Measurements from ENCODE around the gene NBEAL2.

The NBEAL2 gene

DNA sequence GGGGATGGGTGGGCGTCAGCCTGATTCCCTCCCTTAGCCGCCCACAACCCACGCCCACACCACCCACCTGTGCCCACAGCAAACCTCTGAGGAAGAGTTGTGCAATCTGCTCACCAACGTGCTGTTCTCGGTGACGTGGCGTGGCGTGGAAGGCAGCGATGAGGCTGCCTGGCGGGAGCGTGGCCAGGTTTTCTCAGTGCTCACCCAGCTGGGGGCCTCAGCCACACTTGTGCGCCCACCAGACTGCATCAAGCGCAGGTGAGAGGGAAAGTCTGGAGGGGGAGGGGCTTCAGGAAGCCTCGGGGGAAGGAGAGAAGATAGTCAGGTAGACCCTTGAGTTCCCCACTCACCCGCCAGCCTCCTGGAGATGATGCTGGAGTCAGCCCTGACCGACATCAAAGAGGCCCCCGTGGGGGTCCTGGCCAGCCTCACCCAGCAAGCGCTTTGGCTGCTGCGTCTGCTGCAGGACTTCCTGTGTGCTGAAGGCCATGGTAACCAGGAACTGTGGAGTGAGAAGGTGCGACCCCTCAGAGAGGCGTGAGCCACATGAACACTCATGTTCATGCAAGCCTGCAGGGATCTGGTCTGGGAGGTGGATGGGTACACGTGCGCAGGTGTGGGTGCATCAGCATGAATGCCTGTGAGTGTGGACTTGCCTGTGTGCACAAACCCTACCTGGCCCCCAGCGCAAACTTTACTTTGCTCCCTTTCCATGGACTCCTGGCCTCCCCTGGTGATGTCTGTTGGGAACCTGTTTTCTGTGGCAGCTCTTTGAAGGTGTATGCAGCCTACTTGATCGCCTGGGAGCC, 21.7 kb downstream of the NBEAL2 start:
- Histone ChIP-seq H2AK5ac (ENCODE audit: low read length, severe bottlenecking) (no peak overlapping the region), H4K8ac (ENCODE audit: low read length) (no peak overlapping the region), H3K4me2 (ENCODE audit: low read length, poor library complexity, severe bottlenecking) (no peak overlapping the region), H3K4me1 (ENCODE audit: control insufficient read depth, insufficient read depth, low read depth, low read length) (peaks cover 15% of the 10 kb centered on the region), H3K27me3 (ENCODE audit: control insufficient read depth in 1 of 2, insufficient read depth in 1 of 2, low read length in 2 of 2) (no peaks in the 10 kb centered on the region), H3K14ac (ENCODE audit: low read length in 2 of 2) (no peak overlapping the region), H2BK15ac (ENCODE audit: low read depth, poor library complexity, severe bottlenecking) (no peak overlapping the region), H3K27ac (ENCODE audit: low read length, poor library complexity, severe bottlenecking) (no peak overlapping the region), H3K18ac (ENCODE audit: low read depth in 1 of 2, low read length in 2 of 2) (no peak overlapping the region), H3K79me1 (replicated peaks; ENCODE audit: low read length, poor library complexity, severe bottlenecking) (no peaks in the 10 kb centered on the region), H3K36me3 (ENCODE audit: control insufficient read depth in 1 of 2, insufficient read depth in 2 of 2, low read depth in 1 of 2, low read length in 2 of 2) (peaks cover 0 to 54% of the 10 kb centered on the region in 2 experiments), H4K91ac (ENCODE audit: low read length) (no peak overlapping the region), H2BK120ac (ENCODE audit: low read depth, low read length) (no peak overlapping the region), H3K4ac (ENCODE audit: low read depth in 1 of 2, low read length in 2 of 2) (no peak overlapping the region), H2BK12ac (ENCODE audit: low read length in 2 of 2) (no peak overlapping the region), H3K4me3 (ENCODE audit: insufficient read depth in 1 of 2, low read depth in 1 of 2, low read length in 2 of 2) (no peak overlapping the region), H3K23ac (ENCODE audit: low read length in 2 of 2) (no peak overlapping the region), H3K9me3 (ENCODE audit: control insufficient read depth, low read length) (no peaks in the 10 kb centered on the region), H2AFZ (ENCODE audit: low read depth, low read length) (no peak overlapping the region), H3K9ac (ENCODE audit: low read length) (no peak overlapping the region), H2BK5ac (ENCODE audit: low read depth, low read length, poor library complexity, severe bottlenecking) (no peak overlapping the region)
- WGBS: 97% methylated on average over 25 of the region's 25 CpGs
- DNase-seq: no peak

DNA sequence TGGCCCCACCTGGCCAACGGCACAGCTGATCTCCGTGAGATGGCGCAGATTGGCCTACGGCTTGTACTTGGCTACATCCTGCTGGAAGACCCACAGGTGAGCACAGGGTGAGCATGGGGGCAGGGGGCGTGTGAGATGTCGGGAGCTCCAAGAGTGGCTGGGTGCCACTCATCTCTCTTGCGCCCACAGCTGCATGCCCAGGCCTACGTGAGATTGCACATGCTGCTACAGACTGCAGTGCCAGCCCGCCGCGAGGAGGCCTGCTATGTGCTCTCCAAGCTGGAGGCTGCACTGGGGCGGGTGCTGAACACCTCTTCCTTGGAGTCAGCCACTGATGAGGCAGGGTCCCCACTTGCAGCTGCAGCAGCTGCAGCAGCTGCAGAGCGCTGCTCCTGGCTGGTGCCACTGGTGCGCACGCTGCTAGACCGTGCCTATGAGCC, 22.3 kb downstream of the NBEAL2 start:
- no peak overlapping the region for H3K4me2 ChIP-seq (ENCODE audit: low read length, poor library complexity, severe bottlenecking)
- H3K4me3 ChIP-seq (ENCODE audit: insufficient read depth in 1 of 2, low read depth in 1 of 2, low read length in 2 of 2): no peak overlapping the region
- DNase-seq: no peak
- H3K9ac ChIP-seq (ENCODE audit: low read length): no peak overlapping the region
- no peak overlapping the region for H2AK5ac ChIP-seq (ENCODE audit: low read length, severe bottlenecking)
- H3K36me3 ChIP-seq (ENCODE audit: control insufficient read depth in 1 of 2, insufficient read depth in 2 of 2, low read depth in 1 of 2, low read length in 2 of 2): peaks cover 0 to 56% of the 10 kb centered on the region in 2 experiments
- no peaks in the 10 kb centered on the region for H3K79me1 ChIP-seq (replicated peaks; ENCODE audit: low read length, poor library complexity, severe bottlenecking)
- WGBS: 96% methylated on average over 16 of the region's 16 CpGs
- H2BK5ac ChIP-seq (ENCODE audit: low read depth, low read length, poor library complexity, severe bottlenecking): no peak overlapping the region
- H3K14ac ChIP-seq (ENCODE audit: low read length in 2 of 2): no peak overlapping the region
- H3K27ac ChIP-seq (ENCODE audit: low read length, poor library complexity, severe bottlenecking): no peak overlapping the region
- H2AFZ ChIP-seq (ENCODE audit: low read depth, low read length): no peak overlapping the region
- no peak overlapping the region for H4K91ac ChIP-seq (ENCODE audit: low read length)
- peaks cover 13% of the 10 kb centered on the region for H3K4me1 ChIP-seq (ENCODE audit: control insufficient read depth, insufficient read depth, low read depth, low read length)
- H3K18ac ChIP-seq (ENCODE audit: low read depth in 1 of 2, low read length in 2 of 2): no peak overlapping the region
- H2BK15ac ChIP-seq (ENCODE audit: low read depth, poor library complexity, severe bottlenecking): no peak overlapping the region
- H3K4ac ChIP-seq (ENCODE audit: low read depth in 1 of 2, low read length in 2 of 2): no peak overlapping the region
- H2BK12ac ChIP-seq (ENCODE audit: low read length in 2 of 2): no peak overlapping the region
- no peak overlapping the region for H3K23ac ChIP-seq (ENCODE audit: low read length in 2 of 2)
- H3K9me3 ChIP-seq (ENCODE audit: control insufficient read depth, low read length): no peaks in the 10 kb centered on the region
- H3K27me3 ChIP-seq (ENCODE audit: control insufficient read depth in 1 of 2, insufficient read depth in 1 of 2, low read length in 2 of 2): no peaks in the 10 kb centered on the region
- H4K8ac ChIP-seq (ENCODE audit: low read length): no peak overlapping the region
- no peak overlapping the region for H2BK120ac ChIP-seq (ENCODE audit: low read depth, low read length)

DNA sequence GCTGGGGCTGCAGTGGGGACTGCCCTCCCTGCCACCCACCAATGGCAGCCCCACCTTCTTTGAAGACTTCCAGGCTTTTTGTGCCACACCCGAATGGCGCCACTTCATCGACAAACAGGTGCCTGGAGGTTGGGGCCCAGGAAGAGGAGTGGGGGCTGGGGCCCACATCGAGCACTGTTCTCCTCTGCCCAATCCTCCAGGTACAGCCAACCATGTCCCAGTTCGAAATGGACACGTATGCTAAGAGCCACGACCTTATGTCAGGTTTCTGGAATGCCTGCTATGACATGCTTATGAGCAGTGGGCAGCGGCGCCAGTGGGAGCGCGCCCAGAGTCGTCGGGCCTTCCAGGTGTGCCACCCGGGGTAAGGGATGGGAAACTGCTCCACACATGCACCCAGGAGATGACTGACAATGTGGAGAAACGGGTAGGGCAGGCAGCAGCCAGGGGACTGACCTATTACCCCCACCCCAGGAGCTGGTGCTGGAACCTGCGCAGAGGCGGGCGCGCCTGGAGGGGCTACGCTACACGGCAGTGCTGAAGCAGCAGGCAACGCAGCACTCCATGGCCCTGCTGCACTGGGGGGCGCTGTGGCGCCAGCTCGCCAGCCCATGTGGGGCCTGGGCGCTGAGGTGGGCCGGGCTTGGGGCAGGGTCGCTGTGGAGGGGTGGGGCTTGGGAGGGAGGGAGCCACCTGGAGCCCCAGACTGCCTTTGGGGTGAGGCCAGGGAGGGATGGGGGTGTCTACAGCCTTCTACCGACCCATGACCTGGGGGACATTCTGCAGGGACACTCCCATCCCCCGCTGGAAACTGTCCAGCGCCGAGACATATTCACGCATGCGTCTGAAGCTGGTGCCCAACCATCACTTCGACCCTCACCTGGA, 22.9 kb downstream of the NBEAL2 start:
- Histone ChIP-seq H3K27ac (ENCODE audit: low read length, poor library complexity, severe bottlenecking) (no peak overlapping the region), H2AFZ (ENCODE audit: low read depth, low read length) (no peak overlapping the region), H3K4me2 (ENCODE audit: low read length, poor library complexity, severe bottlenecking) (no peak overlapping the region), H2BK12ac (ENCODE audit: low read length in 2 of 2) (no peak overlapping the region), H2BK15ac (ENCODE audit: low read depth, poor library complexity, severe bottlenecking) (peak overlapping the region; percentile 12), H3K9ac (ENCODE audit: low read length) (no peak overlapping the region), H3K79me1 (replicated peaks; ENCODE audit: low read length, poor library complexity, severe bottlenecking) (no peaks in the 10 kb centered on the region), H2BK120ac (ENCODE audit: low read depth, low read length) (no peak overlapping the region), H3K36me3 (ENCODE audit: control insufficient read depth in 1 of 2, insufficient read depth in 2 of 2, low read depth in 1 of 2, low read length in 2 of 2) (peaks cover 0 to 56% of the 10 kb centered on the region in 2 experiments), H3K27me3 (ENCODE audit: control insufficient read depth in 1 of 2, insufficient read depth in 1 of 2, low read length in 2 of 2) (no peaks in the 10 kb centered on the region), H2BK5ac (ENCODE audit: low read depth, low read length, poor library complexity, severe bottlenecking) (no peak overlapping the region), H3K23ac (ENCODE audit: low read length in 2 of 2) (no peak overlapping the region), H3K18ac (ENCODE audit: low read depth in 1 of 2, low read length in 2 of 2) (no peak overlapping the region), H3K4me3 (ENCODE audit: insufficient read depth in 1 of 2, low read depth in 1 of 2, low read length in 2 of 2) (no peak overlapping the region), H2AK5ac (ENCODE audit: low read length, severe bottlenecking) (no peak overlapping the region), H3K14ac (ENCODE audit: low read length in 2 of 2) (no peak overlapping the region), H3K4ac (ENCODE audit: low read depth in 1 of 2, low read length in 2 of 2) (no peak overlapping the region), H3K4me1 (ENCODE audit: control insufficient read depth, insufficient read depth, low read depth, low read length) (peaks cover 9% of the 10 kb centered on the region), H3K9me3 (ENCODE audit: control insufficient read depth, low read length) (no peaks in the 10 kb centered on the region), H4K8ac (ENCODE audit: low read length) (no peak overlapping the region), H4K91ac (ENCODE audit: low read length) (no peak overlapping the region)
- 90% methylated on average over 33 of the region's 35 CpGs for WGBS
- DNase-seq: no peak

DNA sequence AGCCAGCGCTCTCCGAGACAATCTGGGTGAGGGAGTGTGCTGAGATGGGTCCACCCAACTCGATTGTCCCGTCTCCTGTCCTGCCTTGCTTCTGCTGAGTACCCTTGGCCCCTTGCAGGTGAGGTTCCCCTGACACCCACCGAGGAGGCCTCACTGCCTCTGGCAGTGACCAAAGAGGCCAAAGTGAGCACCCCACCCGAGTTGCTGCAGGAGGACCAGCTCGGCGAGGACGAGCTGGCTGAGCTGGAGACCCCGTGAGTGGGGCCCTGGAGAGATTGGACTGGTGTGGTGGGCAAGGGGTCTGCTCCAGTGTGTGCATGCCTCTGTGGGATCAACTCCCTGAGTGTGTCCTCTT, 23.6 kb downstream of the NBEAL2 start:
- Histone ChIP-seq H4K91ac (ENCODE audit: low read length) (no peak overlapping the region), H3K18ac (ENCODE audit: low read depth in 1 of 2, low read length in 2 of 2) (no peak overlapping the region), H3K14ac (ENCODE audit: low read length in 2 of 2) (no peak overlapping the region), H2BK12ac (ENCODE audit: low read length in 2 of 2) (no peak overlapping the region), H3K27me3 (ENCODE audit: control insufficient read depth in 1 of 2, insufficient read depth in 1 of 2, low read length in 2 of 2) (no peaks in the 10 kb centered on the region), H2AFZ (ENCODE audit: low read depth, low read length) (no peak overlapping the region), H2BK120ac (ENCODE audit: low read depth, low read length) (no peak overlapping the region), H3K36me3 (ENCODE audit: control insufficient read depth in 1 of 2, insufficient read depth in 2 of 2, low read depth in 1 of 2, low read length in 2 of 2) (peaks cover 0 to 56% of the 10 kb centered on the region in 2 experiments), H4K8ac (ENCODE audit: low read length) (no peak overlapping the region), H3K4me2 (ENCODE audit: low read length, poor library complexity, severe bottlenecking) (no peak overlapping the region), H3K79me1 (replicated peaks; ENCODE audit: low read length, poor library complexity, severe bottlenecking) (no peaks in the 10 kb centered on the region), H2BK5ac (ENCODE audit: low read depth, low read length, poor library complexity, severe bottlenecking) (no peak overlapping the region), H2AK5ac (ENCODE audit: low read length, severe bottlenecking) (no peak overlapping the region), H2BK15ac (ENCODE audit: low read depth, poor library complexity, severe bottlenecking) (peak overlapping the region; percentile 12), H3K27ac (ENCODE audit: low read length, poor library complexity, severe bottlenecking) (no peak overlapping the region), H3K4ac (ENCODE audit: low read depth in 1 of 2, low read length in 2 of 2) (no peak overlapping the region), H3K4me3 (ENCODE audit: insufficient read depth in 1 of 2, low read depth in 1 of 2, low read length in 2 of 2) (no peak overlapping the region), H3K9me3 (ENCODE audit: control insufficient read depth, low read length) (no peaks in the 10 kb centered on the region), H3K9ac (ENCODE audit: low read length) (no peak overlapping the region), H3K4me1 (ENCODE audit: control insufficient read depth, insufficient read depth, low read depth, low read length) (peaks cover 9% of the 10 kb centered on the region), H3K23ac (ENCODE audit: low read length in 2 of 2) (no peak overlapping the region)
- 94% methylated on average over 10 of the region's 10 CpGs for WGBS
- DNase-seq: no peak

Data from mesenchymal stem cell (in vitro differentiated cells and primary cell).